ENCODE measurements around the gene SLC25A19. TPM values are rescaled to one million over a fixed set of nuclear protein-coding genes. Genes with fewer than 3 reads are reported as not detected.

The SLC25A19 gene
- total RNA-seq, 2 experiments from 2014 or later: 113 to 144 TPM

GRCh38 chr17:75301502-75302206 lies 12.4 kb upstream of the SLC25A19 start:
- ChIA-PET POLR2A (no interaction called here), CTCF (ENCODE audit: unreplicated experiment) (no interaction called here)
- Histone ChIP-seq H3K27ac (ENCODE audit: low read depth, low read length, poor library complexity, severe bottlenecking) (no peak overlapping the region), H2AFZ (ENCODE audit: low read length) (no peak overlapping the region), H3K4me3 (ENCODE audit: low read depth, low read length, poor library complexity, severe bottlenecking) (no peak overlapping the region), H3K4me2 (ENCODE audit: low read length) (no peak overlapping the region), H3K36me3 (ENCODE audit: insufficient read depth, low read length) (peaks cover 7% of the 10 kb centered on the region; the same call in 1 of the 2 replicates), H4K20me1 (ENCODE audit: insufficient read depth, low read length) (no peaks in the 10 kb centered on the region), H3K9me2 (ENCODE audit: insufficient read depth, low read length) (no peaks in the 10 kb centered on the region), H3K4me1 (ENCODE audit: insufficient read depth, low read length, poor library complexity, severe bottlenecking) (peaks cover 35% of the 10 kb centered on the region), H3K79me2 (ENCODE audit: insufficient read depth, low read depth, low read length) (no peaks in the 10 kb centered on the region), H3K9me3 (ENCODE audit: low read length) (no peaks in the 10 kb centered on the region)
- no peak for TF ChIP-seq CTCF (conservative IDR thresholded peaks at IDR 0.05; ENCODE audit: low read length)
- no peak for DNase-seq (ENCODE audit: low spot score)
- intact Hi-C loops (cut with micrococcal nuclease; ENCODE audit: unreplicated experiment): no loop called here
- no TSS peak for BruUV-seq (replicated peaks)

GRCh38 chr17:75301049-75301448 lies 11.8 kb upstream of the SLC25A19 start:
- no peak for DNase-seq (ENCODE audit: low spot score)
- H3K27ac ChIP-seq (ENCODE audit: low read depth, low read length, poor library complexity, severe bottlenecking): no peak overlapping the region
- H3K4me1 ChIP-seq (ENCODE audit: insufficient read depth, low read length, poor library complexity, severe bottlenecking): peaks cover 41% of the 10 kb centered on the region
- H3K9me3 ChIP-seq (ENCODE audit: low read length): no peaks in the 10 kb centered on the region
- ChIA-PET POLR2A (interaction anchor here (0.8 to 5.8 kb wide), 3 partner anchors 11 to 38 kb away, joined by 3 to 108 read pairs (median 10); no protein-coding TSS in a partner anchor), CTCF (ENCODE audit: unreplicated experiment) (no interaction called here)
- intact Hi-C loops (cut with micrococcal nuclease; ENCODE audit: unreplicated experiment): no loop called here
- no peaks in the 10 kb centered on the region for H3K9me2 ChIP-seq (ENCODE audit: insufficient read depth, low read length)
- no peak for TF ChIP-seq CTCF (conservative IDR thresholded peaks at IDR 0.05; ENCODE audit: low read length)
- TF ChIP-seq EZH2phosphoT487 (IDR thresholded peaks at IDR 0.05; ENCODE audit: borderline replicate concordance, low read depth, low read length): no peak
- no peak overlapping the region for H3K4me3 ChIP-seq (ENCODE audit: low read depth, low read length, poor library complexity, severe bottlenecking)
- H2AFZ ChIP-seq (ENCODE audit: low read length): no peak overlapping the region
- peaks cover 7% of the 10 kb centered on the region; the same call in 1 of the 2 replicates for H3K36me3 ChIP-seq (ENCODE audit: insufficient read depth, low read length)
- H4K20me1 ChIP-seq (ENCODE audit: insufficient read depth, low read length): no peaks in the 10 kb centered on the region
- H3K79me2 ChIP-seq (ENCODE audit: insufficient read depth, low read depth, low read length): no peaks in the 10 kb centered on the region
- no peak overlapping the region for H3K4me2 ChIP-seq (ENCODE audit: low read length)
- BruUV-seq (replicated peaks): no TSS peak

GRCh38 chr17:75300280-75300679 lies 11.0 kb upstream of the SLC25A19 start:
- intact Hi-C loops (cut with micrococcal nuclease; ENCODE audit: unreplicated experiment): no loop called here
- peak overlapping the region; percentile 28 for H3K27ac ChIP-seq (ENCODE audit: low read depth, low read length, poor library complexity, severe bottlenecking)
- H3K4me1 ChIP-seq (ENCODE audit: insufficient read depth, low read length, poor library complexity, severe bottlenecking): peaks cover 48% of the 10 kb centered on the region
- CTCF ChIA-PET (ENCODE audit: unreplicated experiment): no interaction called here
- H3K9me2 ChIP-seq (ENCODE audit: insufficient read depth, low read length): no peaks in the 10 kb centered on the region
- BruUV-seq (replicated peaks): no TSS peak
- peaks cover 7% of the 10 kb centered on the region; the same call in 1 of the 2 replicates for H3K36me3 ChIP-seq (ENCODE audit: insufficient read depth, low read length)
- no peaks in the 10 kb centered on the region for H3K79me2 ChIP-seq (ENCODE audit: insufficient read depth, low read depth, low read length)
- DNase-seq (ENCODE audit: low spot score): no peak
- TF ChIP-seq CTCF (conservative IDR thresholded peaks at IDR 0.05; ENCODE audit: low read length) (no peak), EZH2phosphoT487 (IDR thresholded peaks at IDR 0.05; ENCODE audit: borderline replicate concordance, low read depth, low read length) (no peak)
- no peak overlapping the region for H3K4me2 ChIP-seq (ENCODE audit: low read length)
- POLR2A ChIA-PET: interaction anchor here (0.6 to 5.8 kb wide), 10 partner anchors 10 to 109 kb away, joined by 3 to 108 read pairs (median 4); no protein-coding TSS in a partner anchor
- H3K9me3 ChIP-seq (ENCODE audit: low read length): no peaks in the 10 kb centered on the region
- no peak overlapping the region for H2AFZ ChIP-seq (ENCODE audit: low read length)
- no peaks in the 10 kb centered on the region for H4K20me1 ChIP-seq (ENCODE audit: insufficient read depth, low read length)
- H3K4me3 ChIP-seq (ENCODE audit: low read depth, low read length, poor library complexity, severe bottlenecking): no peak overlapping the region
